Measurements from ENCODE around the gene FNBP1.

FNBP1 gene

DNA sequence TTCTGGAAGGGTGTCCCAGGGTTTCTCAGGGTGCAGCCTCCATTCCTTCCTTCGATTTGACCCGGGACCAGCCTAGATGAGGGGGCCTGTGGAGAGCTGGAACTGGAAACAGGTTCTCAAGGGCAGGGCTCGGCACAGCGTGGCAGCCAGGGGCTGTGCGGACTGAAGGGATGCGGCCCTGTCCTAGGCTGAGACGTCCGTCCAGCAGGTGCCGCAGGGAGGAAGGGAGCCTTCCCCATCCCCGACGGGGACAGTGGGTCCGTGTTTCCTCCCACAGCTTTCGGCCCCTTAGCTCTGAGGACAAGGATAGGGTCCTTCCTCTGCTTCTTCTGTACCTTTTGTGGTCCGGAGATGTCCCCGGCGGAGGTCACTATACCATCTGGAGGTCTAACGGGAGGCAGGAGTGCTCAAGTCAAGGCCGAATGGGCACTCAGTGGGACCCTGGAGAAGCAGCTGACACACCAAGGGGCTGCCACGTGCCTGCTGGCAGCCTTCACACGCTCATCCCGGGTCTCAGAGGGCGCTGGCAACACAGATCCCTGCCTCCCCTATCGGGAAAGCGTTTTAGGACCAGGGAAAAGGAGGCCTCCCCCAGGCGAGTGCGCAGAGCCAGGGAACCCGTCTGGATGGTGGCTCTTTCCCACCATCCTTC, 157.8 kb downstream of the FNBP1 start:
- Histone ChIP-seq H3K79me1 (ENCODE audit: low read depth, low read length) (no peaks in the 10 kb centered on the region), H3K27ac (replicated peaks; ENCODE audit: low read length) (peak overlapping the region; percentile 30), H2AFZ (ENCODE audit: low read length) (peak overlapping the region; percentile 73), H3K4me3 (ENCODE audit: low read length in 2 of 2) (peak overlapping the region in 1 of 2 donors; percentile 32), H2BK5ac (ENCODE audit: low read length) (peak overlapping the region; percentile 82), H3K9ac (ENCODE audit: low read depth, low read length, poor library complexity) (peak overlapping the region; percentile 68), H3K9me3 (replicated peaks in 1 of 2; ENCODE audit: control insufficient read depth in 2 of 2, insufficient read depth in 1 of 2, low read depth in 1 of 2, low read length in 2 of 2) (peaks cover 0 to 9% of the 10 kb centered on the region in 2 donors), H3K18ac (ENCODE audit: low read length) (peak overlapping the region; percentile 97), H3K4ac (ENCODE audit: low read length) (peak overlapping the region; percentile 77), H4K91ac (ENCODE audit: low read depth, low read length, poor library complexity) (no peak overlapping the region), H4K8ac (ENCODE audit: low read depth, low read length) (no peak overlapping the region), H3K14ac (ENCODE audit: low read length) (peak overlapping the region; percentile 12), H3K4me1 (ENCODE audit: control insufficient read depth in 2 of 2, insufficient read depth in 1 of 2, low read depth in 1 of 2, low read length in 2 of 2) (peaks cover 16 to 22% of the 10 kb centered on the region in 2 donors), H2BK15ac (ENCODE audit: low read length) (peak overlapping the region; percentile 99), H2AK5ac (ENCODE audit: low read depth, low read length) (peak overlapping the region; percentile 99), H2BK120ac (ENCODE audit: low read depth, low read length) (peak overlapping the region; percentile 92), H3K36me3 (replicated peaks in 1 of 2; ENCODE audit: control insufficient read depth in 2 of 2, insufficient read depth in 2 of 2, low read length in 2 of 2) (peaks cover 11 to 34% of the 10 kb centered on the region in 2 donors), H3K23ac (ENCODE audit: low read depth, low read length, poor library complexity) (peak overlapping the region; percentile 87), H3K27me3 (ENCODE audit: control insufficient read depth in 3 of 3, insufficient read depth in 3 of 3, low read depth in 1 of 3, low read length in 3 of 3) (no peaks in the 10 kb centered on the region), H2BK12ac (ENCODE audit: low read length) (peak overlapping the region; percentile 96), H3K4me2 (ENCODE audit: insufficient read depth, low read length, poor library complexity, severe bottlenecking) (peak overlapping the region; percentile 26)
- no peak for DNase-seq (ENCODE audit: low spot score)
- no CpG with 5 or more reads among the region's 27 CpGs for WGBS, 2 donors (ENCODE audit: extremely low coverage in 2 of 2, insufficient read length in 2 of 2, insufficient replicate concordance in 1 of 2)

DNA sequence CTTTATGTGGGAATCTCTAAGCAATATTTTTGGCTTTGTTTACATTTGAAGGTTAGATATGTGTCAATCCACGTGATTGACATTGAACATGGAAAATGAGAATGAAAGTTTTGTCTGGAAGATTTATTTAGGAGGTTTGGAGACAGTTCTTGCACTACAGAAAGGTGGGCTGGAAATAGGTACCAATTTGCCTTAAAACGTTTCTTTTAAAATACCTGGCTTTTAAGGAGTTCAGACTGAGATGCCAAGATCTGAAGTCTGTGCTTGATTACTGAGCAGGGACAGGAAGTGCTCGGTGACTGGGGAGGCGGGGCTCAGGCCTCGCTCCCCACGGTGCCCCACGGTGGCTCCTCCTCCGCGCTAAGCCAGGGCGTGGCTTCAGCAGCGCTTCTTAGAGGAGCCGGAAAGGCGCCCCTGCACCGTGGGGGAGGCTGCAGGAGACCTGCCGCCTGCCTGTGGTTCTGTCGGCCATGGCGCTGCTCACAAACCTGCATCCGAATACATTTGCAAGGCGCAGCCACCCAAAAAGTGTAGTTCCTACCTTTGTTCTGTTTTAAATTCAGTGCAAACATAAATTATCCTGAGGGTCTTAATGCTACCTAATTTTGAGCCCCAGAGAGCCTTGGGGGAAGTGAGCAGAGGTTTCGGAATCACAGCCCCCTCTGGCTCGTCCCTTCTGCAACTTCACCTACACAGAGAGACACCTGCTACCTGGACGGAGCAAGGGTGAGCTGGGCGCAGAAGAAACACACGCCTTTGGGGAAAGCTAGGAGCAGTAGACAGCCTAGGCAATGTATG, 158.6 kb downstream of the FNBP1 start:
- Histone ChIP-seq H3K4me3 (ENCODE audit: low read length in 2 of 2) (peak overlapping the region in 1 of 2 donors; percentile 32), H3K27me3 (ENCODE audit: control insufficient read depth in 3 of 3, insufficient read depth in 3 of 3, low read depth in 1 of 3, low read length in 3 of 3) (no peaks in the 10 kb centered on the region)

DNA sequence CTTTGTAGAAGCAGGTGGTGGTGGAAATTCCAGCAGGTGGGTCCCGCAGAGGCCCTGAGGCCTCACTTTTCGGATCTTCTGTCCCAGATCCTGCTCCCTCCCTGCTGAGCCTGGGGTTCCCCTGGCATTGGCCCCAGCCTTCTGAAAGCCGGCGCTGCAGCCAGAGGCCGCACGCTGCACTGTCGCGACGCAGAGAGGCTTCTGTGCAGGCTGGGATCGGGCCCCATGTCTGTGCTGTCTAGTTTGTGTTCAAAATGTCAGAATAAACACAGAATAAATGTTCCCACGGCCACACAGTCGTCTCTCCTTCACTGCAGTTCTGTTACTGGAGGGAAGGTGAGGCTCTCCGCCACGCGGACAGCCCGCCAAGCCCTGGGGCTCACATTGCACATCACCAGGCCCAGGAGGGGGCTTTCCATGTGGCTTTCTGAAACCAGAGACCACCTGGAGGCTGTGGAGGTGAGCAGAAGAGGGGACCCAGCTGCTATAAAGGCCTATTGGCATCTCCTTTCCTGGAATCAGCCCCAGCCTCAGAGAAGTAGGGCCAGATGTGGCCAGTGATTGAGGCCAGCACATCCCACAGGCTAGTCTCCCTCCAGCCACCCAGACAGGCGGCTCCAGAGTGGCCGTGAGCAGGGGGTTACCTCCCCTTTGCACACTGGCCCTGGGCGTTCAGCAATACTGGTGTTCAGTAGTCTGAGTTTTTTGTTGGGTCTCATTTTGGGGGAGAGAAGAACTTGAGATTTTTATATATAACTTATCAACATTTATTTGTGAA, 161.3 kb downstream of the FNBP1 start:
- Histone ChIP-seq H3K79me1 (ENCODE audit: low read depth, low read length) (no peaks in the 10 kb centered on the region), H3K14ac (ENCODE audit: low read length) (no peak overlapping the region), H4K91ac (ENCODE audit: low read depth, low read length, poor library complexity) (no peak overlapping the region), H4K8ac (ENCODE audit: low read depth, low read length) (no peak overlapping the region), H3K4ac (ENCODE audit: low read length) (no peak overlapping the region), H2AK5ac (ENCODE audit: low read depth, low read length) (no peak overlapping the region), H3K4me3 (ENCODE audit: low read length in 2 of 2) (no peak overlapping the region), H2BK15ac (ENCODE audit: low read length) (no peak overlapping the region), H3K27ac (replicated peaks; ENCODE audit: low read length) (no peak overlapping the region), H3K4me1 (ENCODE audit: control insufficient read depth in 2 of 2, insufficient read depth in 1 of 2, low read depth in 1 of 2, low read length in 2 of 2) (peaks cover 12 to 14% of the 10 kb centered on the region in 2 donors), H3K18ac (ENCODE audit: low read length) (no peak overlapping the region), H3K23ac (ENCODE audit: low read depth, low read length, poor library complexity) (peak overlapping the region; percentile 39), H2BK120ac (ENCODE audit: low read depth, low read length) (no peak overlapping the region), H3K9ac (ENCODE audit: low read depth, low read length, poor library complexity) (no peak overlapping the region), H2AFZ (ENCODE audit: low read length) (no peak overlapping the region), H3K9me3 (replicated peaks in 1 of 2; ENCODE audit: control insufficient read depth in 2 of 2, insufficient read depth in 1 of 2, low read depth in 1 of 2, low read length in 2 of 2) (no peaks in the 10 kb centered on the region), H3K36me3 (replicated peaks in 1 of 2; ENCODE audit: control insufficient read depth in 2 of 2, insufficient read depth in 2 of 2, low read length in 2 of 2) (peaks cover 8 to 18% of the 10 kb centered on the region in 2 donors), H2BK12ac (ENCODE audit: low read length) (no peak overlapping the region), H3K27me3 (ENCODE audit: control insufficient read depth in 3 of 3, insufficient read depth in 3 of 3, low read depth in 1 of 3, low read length in 3 of 3) (no peaks in the 10 kb centered on the region), H2BK5ac (ENCODE audit: low read length) (no peak overlapping the region), H3K4me2 (ENCODE audit: insufficient read depth, low read length, poor library complexity, severe bottlenecking) (no peak overlapping the region)
- no peak for DNase-seq (ENCODE audit: low spot score)
- WGBS, 2 donors (ENCODE audit: extremely low coverage in 2 of 2, insufficient read length in 2 of 2, insufficient replicate concordance in 1 of 2): no CpG with 5 or more reads among the region's 19 CpGs

More for the DNA sequence above, 158.6 kb downstream of the FNBP1 start:
- peak; percentile 71 for DNase-seq (ENCODE audit: low spot score)
- Histone ChIP-seq H3K27ac (replicated peaks; ENCODE audit: low read length) (no peak overlapping the region), H3K23ac (ENCODE audit: low read depth, low read length, poor library complexity) (peak overlapping the region; percentile 87), H2BK12ac (ENCODE audit: low read length) (peak overlapping the region; percentile 59), H3K4me2 (ENCODE audit: insufficient read depth, low read length, poor library complexity, severe bottlenecking) (peak overlapping the region; percentile 42), H3K14ac (ENCODE audit: low read length) (peak overlapping the region; percentile 12), H4K8ac (ENCODE audit: low read depth, low read length) (no peak overlapping the region), H3K9me3 (replicated peaks in 1 of 2; ENCODE audit: control insufficient read depth in 2 of 2, insufficient read depth in 1 of 2, low read depth in 1 of 2, low read length in 2 of 2) (peaks cover 0 to 3% of the 10 kb centered on the region in 2 donors), H3K4me1 (ENCODE audit: control insufficient read depth in 2 of 2, insufficient read depth in 1 of 2, low read depth in 1 of 2, low read length in 2 of 2) (peaks cover 12 to 19% of the 10 kb centered on the region in 2 donors), H3K4ac (ENCODE audit: low read length) (peak overlapping the region; percentile 77), H3K9ac (ENCODE audit: low read depth, low read length, poor library complexity) (peak overlapping the region; percentile 68), H3K79me1 (ENCODE audit: low read depth, low read length) (no peaks in the 10 kb centered on the region), H4K91ac (ENCODE audit: low read depth, low read length, poor library complexity) (no peak overlapping the region), H2AFZ (ENCODE audit: low read length) (peak overlapping the region; percentile 73), H2BK15ac (ENCODE audit: low read length) (peak overlapping the region; percentile 99), H2BK120ac (ENCODE audit: low read depth, low read length) (peak overlapping the region; percentile 92), H2BK5ac (ENCODE audit: low read length) (no peak overlapping the region), H3K18ac (ENCODE audit: low read length) (peak overlapping the region; percentile 97), H3K36me3 (replicated peaks in 1 of 2; ENCODE audit: control insufficient read depth in 2 of 2, insufficient read depth in 2 of 2, low read length in 2 of 2) (peaks cover 6 to 27% of the 10 kb centered on the region in 2 donors), H2AK5ac (ENCODE audit: low read depth, low read length) (peak overlapping the region; percentile 99)
- no CpG with 5 or more reads among the region's 24 CpGs for WGBS, 2 donors (ENCODE audit: extremely low coverage in 2 of 2, insufficient read length in 2 of 2, insufficient replicate concordance in 1 of 2)
